Stimulated activated CD8-positive, alpha-beta memory T cell treated with anti-CD3 and anti-CD28 coated beads, Interleukin-7, amount 100 ng/mL, for 1 hour (primary cell): ENCODE measurements around the gene MCRIP2.
"Not testable (repeated sequence)": the region's sequence is repeated elsewhere in the genome, so short reads cannot be mapped to it uniquely, and the experiment has no call there.

Source experiments
- DNase-seq, 2 donors: peaks; one replicate each; pipeline ENCODE4 v3.0.0-alpha.2; 2020; ENCODE audit warnings: low read depth in 2 of 2

MCRIP2 gene

DNA sequence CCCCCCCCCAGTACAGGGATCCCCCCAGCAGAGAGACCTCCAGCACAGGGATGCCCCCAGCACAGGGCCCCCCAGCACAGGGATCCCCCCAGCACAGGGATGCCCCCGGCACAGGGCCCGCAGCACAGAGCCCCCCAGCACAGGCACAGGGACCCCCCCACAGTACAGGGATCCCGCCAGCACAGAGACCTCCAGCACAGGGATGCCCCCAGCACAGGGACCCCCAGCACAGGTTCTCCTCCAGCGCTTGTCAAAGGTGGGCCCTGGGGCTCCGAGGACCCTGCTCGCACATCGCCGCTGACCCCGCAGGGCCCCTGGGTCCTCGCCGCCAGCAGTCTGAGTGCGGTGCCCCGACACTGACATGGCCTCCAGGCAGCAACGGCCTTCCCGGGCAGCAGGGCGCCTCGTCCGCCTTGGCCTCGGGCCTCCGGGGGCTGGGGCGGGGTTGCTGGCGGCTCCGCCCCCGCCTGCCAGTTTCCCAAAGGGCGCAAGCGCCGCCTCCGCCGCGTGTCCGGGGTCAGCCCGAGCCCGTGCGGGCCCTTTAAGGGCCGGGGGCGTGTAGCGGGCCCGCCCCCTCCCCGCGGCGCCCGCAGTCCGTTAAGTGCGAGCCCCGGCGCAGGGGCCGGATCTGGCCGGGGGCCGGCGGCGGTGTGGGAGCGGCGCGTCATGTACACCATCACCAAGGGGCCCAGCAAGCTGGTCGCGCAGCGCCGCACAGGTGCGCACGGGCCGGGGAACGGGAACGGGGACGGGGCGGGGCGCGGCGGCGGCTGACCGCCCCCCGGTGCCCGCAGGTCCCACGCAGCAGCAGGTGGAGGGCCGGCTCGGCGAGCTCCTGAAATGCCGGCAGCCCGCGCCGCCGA is at the start of gene MCRIP2:
Gene MCRIP2 (plus strand): TSS at position 503 of the 863 bp plus-strand sequence. CDS start 164 bp downstream, at position 667.
- peak in 1 of 2 donors; percentile 31 for DNase-seq

DNA sequence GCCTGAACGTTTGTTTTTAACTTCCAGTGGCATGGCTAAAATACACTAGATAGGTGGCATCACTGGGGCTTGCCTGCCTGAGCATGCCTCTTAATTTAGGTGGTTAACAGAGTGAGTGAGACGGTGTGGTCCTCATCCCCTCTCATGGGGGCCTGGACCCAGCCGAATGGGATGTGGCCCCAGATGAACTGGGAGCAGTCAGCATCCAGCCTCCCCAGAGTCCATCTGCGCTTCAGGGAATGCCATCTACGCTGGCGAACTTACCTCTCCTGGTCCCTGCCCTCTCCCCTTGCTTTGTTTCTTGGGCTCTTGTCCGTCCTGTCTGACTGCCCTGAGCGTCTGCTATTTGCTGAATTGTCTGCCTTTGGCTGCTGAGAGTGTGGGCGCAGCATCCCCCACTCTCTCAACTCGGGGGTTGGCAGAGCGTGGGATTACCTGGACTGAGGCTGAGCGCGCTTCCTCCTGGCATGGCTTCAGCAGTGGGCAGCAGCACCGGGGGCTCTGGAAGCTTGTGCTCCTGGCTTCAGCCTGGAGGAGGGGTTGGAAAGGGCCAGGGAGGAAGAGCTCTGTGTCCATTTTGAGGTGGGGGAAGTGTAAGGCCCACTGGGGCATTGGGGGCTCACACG is 49.6 kb upstream of the MCRIP2 start:
- no peak for DNase-seq

DNA sequence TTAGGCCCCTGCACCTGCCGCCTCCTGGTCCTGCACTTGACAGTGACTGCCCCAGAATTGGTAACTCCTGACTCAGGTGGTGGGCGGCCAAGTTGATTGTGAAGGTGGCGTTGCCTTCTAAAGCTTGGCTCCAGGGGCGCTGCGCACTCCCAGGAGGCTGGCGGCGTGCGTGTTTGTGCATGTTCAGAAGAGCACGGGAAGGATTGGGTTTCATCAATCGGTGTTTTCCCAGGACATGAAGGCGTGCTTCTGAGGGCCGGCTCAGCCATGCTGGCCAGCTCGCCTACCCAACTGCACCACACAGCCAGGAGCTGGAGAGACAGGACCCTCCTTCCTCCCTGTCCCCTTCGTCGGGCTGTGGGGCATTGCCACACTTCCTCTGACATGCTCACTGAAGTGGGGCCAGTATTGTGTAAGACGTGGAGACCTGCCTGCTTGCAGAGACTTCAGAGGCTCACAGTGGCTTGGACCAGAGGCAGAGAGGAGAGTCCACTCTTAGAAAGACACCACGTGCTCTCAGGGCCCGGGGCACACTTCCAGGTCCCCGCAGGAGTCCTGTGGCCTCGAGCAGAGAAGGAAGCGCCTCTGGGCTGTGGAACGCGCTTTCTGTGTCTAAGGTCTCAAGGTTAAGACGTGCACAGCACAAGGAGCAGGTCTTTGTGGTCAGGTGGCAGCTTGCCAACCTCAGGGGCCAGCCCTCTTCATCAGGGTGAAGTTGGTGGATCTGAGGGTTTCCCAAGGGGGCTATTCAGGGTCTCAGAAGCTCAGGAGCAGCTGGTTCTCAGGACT is 48.9 kb upstream of the MCRIP2 start:
- DNase-seq, result no peak

DNA sequence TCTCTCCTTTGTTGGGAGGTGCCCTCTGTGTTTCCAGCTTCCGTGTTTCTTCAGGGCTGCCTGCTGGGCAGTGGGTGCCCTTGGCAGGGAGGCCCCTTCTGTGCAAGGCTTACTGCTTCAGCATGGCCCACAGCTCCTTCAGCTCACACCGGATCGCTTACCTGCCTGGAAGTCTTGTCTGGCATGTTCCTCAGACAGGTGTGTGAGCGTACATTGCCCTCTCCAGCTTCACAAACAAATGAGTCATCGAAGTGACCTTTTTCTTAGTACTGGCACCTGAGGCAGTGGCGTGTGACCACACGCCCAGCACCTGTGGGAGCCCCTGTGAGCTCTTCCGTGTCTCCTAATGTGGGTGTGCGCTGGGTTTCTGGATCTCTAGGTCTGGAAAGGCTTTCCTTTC is 48.2 kb upstream of the MCRIP2 start:
- no peak for DNase-seq

DNA sequence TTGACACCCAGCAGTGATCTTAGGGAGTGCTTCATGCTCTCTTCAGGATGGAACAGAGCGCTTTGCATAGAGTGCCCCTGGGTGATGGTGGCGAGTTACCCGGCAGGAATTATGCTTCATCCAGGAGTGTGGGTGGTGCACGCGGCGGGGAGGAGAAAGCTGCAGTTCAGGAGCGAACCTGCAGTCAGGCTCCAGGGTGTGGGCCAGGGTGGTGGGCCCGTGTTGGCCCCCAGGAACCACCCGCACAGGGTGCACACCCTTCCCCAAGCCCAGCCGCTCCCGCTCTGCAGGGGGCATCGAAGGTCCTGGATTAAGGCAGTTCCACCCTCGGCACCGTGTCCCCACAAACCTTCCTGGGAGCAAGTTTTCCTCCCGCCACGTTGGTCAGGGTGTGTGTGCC is 47.8 kb upstream of the MCRIP2 start:
- no peak for DNase-seq

- no peak for DNase-seq
Measured at GRCh38 chr16:595094-595528, 46.5 kb upstream of the MCRIP2 start.

DNA sequence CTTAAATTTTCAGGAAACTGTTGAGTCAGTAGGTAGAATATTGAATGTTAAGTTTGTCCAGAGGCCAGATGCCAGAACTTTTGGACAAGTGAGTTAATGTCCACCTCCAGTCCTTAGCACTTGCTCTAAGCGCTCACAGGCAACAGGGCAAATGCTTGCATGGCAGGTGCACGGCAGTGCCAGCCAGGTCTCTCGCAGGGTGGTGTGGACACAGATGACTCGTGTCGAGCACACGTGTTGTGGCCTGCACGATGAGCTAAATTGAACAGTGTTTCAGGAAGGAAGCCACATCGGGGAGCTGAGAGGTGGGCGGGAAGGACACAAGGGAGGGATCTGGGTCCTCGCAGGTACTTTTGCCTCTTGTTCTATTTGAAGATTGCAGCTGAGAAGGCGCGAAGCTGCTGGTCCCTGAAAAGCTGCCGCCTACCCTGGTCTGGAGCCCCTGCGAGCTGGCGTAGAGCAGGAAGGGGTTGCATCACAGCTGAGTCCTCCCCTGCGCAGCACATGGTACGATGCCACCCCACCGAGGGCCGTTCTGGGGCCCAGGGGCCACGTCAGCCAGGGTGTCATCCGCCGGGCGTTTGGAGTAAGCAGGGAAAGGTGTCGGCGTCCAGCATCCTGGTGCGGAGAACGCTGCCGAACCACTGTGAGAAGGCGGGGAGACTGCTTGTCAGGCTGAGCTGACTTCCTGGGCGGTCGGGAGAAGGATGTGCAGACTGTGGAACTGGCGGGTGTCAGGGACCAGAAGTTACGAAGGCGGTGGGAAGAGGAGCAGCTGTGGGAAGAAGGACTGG is 45.5 kb upstream of the MCRIP2 start:
- DNase-seq, result no peak

GRCh38 chr16:596736-597060 is 44.9 kb upstream of the MCRIP2 start:
- DNase-seq, result no peak

DNA sequence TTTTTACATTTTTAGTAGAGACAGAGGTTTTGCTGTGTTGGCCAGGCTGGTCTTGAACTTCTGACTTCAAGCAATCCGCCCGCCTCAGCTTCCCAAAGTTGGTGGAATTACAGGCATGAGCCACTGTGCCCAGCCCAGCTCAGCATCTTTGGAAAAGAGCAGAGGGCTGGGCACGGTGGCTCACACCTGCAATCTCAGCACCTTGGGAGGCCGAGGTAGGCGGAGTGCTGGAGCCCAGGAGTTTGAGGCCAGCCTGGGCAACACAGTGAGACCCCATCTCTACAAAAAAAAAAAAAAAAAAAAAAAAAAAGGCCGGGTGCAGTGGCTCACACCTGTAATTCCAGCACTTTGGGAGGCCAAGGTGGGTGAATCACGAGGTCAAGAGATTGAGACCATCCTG is 44.0 kb upstream of the MCRIP2 start:
- DNase-seq, result not testable (repeated sequence)

DNA sequence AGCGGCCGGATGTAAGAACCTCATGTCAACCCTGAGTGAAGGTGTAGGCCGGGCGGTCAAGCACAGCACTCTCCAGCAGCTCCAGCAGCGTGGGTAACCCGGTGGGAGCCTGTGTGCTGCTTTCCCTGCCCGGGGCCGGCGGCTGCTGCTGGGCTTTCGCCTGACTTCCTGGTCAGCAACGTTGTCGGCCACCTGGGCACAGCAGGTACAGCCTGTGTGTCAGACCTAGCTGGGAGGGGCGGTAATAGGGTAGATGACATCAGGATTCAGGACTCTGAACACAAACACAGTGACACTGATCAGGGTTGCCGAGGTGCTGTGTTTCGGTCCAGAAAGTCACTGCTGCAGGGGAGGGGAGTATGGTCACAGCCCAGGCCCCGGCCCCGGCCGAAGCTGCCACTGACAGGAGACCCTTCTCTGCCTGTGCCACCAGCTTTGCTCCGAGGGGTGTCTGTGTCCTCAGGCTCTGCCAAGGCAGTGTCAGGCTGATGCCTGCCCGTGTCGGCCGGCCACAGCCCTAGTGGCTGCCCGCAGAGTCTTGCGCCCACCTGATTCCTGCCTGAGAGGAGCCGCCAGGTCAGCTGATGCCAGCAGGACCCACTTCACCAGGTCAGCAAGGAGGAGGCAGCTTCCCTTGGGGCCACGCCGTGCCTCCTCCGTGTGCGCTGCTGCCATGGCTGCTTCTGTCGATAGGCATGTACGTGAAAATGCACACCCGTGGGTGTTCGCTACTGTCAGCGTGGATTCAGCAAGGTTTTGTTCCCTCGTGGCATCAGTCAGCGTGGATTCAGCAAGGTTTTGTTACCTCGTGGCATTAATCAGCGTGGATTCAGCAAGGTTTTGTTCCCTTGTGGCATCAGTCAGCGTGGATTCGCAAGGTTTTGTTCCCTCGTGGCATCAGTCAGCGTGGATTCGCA is 42.5 kb upstream of the MCRIP2 start:
- no peak for DNase-seq

DNA sequence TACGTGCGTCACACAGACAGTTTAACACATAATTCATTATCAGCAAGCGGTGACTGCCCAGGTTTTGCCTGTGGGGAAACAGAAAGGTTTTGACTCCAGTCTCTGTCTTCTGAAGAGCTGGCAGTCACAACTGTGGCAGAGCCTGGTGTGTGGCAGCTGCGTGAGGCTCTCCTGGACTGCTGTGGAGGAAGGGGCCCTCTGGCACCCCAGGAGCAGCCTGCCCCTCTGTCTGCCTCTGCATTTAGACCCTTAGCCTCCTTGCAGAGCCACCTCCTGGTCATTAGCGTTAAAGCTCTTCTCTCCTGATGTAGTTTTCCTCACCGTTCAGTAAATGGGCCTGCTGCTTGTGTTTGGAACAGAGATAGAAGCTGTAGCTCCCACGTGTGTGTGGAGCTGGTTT is 40.8 kb upstream of the MCRIP2 start:
- no peak for DNase-seq

- no peak for DNase-seq
Measured at GRCh38 chr16:603933-604332, 37.7 kb upstream of the MCRIP2 start.

- DNase-seq, result no peak
Measured at GRCh38 chr16:606656-607307, 34.8 kb upstream of the MCRIP2 start.

DNA sequence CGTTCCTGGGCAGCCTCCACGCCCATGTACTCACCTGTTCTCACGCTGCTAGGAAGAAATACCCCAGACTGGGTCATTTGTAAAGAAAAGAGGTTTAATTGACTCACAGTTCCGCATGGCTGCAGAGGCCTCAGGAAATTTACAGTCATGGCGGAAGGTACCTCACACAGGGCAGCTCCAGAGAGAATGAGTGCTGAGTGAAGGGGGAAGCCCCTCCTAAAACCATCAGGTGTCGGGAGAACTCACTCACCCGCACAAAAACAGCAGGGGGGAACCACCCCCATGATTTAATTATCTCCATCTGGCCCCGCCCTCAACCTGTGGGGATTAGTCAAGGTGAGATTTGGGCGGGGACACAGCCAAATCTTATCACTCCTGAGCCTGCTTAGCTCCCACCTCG is 33.6 kb upstream of the MCRIP2 start:
- no peak for DNase-seq

DNA sequence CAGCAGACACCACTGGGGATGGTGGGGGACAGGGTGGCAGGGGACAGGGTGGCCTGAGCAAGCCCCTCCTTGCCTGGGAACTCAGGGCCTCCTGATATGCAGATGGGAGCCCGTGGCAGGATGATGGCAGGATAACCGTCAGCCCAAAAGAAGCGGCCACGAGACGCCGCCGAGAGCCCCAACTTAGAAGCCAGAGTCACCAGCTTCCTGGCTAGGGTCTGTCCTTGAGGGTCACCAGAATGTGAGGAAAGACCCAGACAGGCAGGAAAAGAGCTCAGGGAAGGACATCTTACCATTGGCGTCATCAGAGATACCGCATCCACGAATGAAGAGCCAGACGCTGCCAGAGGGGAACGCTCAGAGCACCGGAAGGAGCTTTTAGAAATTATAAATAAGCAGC is 32.3 kb upstream of the MCRIP2 start:
- DNase-seq, result no peak

DNA sequence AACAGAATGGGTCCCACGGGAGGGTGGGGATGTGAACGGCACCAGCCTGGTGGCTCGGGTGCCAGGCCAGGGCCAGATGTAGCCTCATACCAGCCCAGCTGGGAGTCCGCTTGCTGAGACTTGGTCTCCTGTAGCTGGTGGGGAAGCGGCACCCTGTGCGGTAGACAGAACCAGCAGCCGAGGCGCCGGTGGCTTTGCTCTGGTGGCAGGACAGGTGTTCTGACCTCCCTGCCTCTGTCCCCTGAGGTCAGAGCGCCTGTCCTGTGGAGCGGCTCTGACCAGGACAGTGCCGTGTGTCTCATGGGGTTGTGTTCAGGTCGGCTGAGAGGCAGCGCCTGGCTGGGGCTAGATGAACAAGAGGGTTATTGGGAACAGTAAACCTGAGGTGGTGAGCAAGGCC is 31.6 kb upstream of the MCRIP2 start:
- no peak for DNase-seq

GRCh38 chr16:610513-611381 is 30.9 kb upstream of the MCRIP2 start:
- DNase-seq, result no peak

DNA sequence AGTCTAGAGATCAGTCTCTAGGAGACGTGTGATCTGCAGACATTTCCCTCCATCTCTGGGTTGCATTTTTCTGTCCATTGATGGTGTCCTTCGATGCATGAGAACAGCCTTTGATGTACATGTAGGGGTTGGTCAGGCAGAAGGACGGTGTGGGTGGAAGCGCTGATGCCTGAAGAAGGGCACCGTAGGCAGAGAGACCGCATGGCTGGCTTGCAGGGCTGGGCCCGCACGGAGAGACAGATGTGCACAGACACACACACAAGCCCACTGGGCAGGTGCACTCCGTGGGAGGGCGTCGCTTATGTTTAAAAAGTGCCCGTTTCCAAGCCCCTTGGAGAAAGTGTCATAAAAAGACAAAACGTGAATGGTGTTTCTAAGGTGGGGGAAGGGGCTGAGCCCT is 26.5 kb upstream of the MCRIP2 start:
- no peak for DNase-seq
